ENCODE measurements around the gene RBFOX2.

GRCh38 chr22:35752863-35753189 is 275.8 kb downstream of the RBFOX2 start:
- TF ChIP-seq CTCF (conservative IDR thresholded peaks at IDR 0.05; ENCODE audit: low read length) (0 out of 2 replicates have a peak, but pooled peaks have one; percentile 7), EZH2phosphoT487 (IDR thresholded peaks at IDR 0.05; ENCODE audit: borderline replicate concordance, low read depth, low read length) (no peak)

Data from OCI-LY7 (cell line).